SK-N-SH (cell line): ENCODE measurements around the gene CXCL1. TPM values are rescaled to one million over a fixed set of nuclear protein-coding genes. Genes with fewer than 3 reads are reported as not detected.

ENCODE experiments used
- CTCF ChIA-PET: fragments of 300-600, 350-600 bp; formaldehyde crosslinking; extraction: SDS; loops from one replicate; lab custom pipeline; 2021; lab: Yijun Ruan, JAX
- POLR2A ChIA-PET: fragments of 350-600 bp; sonication (Branson Sonifier 250); formaldehyde crosslinking; extraction: SDS; loops from one replicate; lab custom pipeline; 2020; ENCODE audit warnings: antibody characterized with exemption, inconsistent platforms; lab: Yijun Ruan, JAX
- DNase-seq: peaks from one replicate; pipeline ENCODE4 v3.0.0; 2012
- H2AFZ ChIP-seq: fragments of 200-600 bp; sonication (generic); 2 replicates; pipeline ENCODE4 v1.8.1; 2016; ENCODE audit warnings: antibody characterized with exemption, mild to moderate bottlenecking, low read depth
- H3F3A ChIP-seq: fragments of 200-600 bp; sonication (generic); replicated peaks from 2 replicates; pipeline ENCODE3; 2016; ENCODE audit warnings: antibody characterized with exemption, mild to moderate bottlenecking; ENCODE audit not compliant: insufficient read depth
- H3K27ac ChIP-seq, 2 experiments: fragments of 200-500 bp in 1 of 2; fragments of 200-600 bp in 1 of 2; sonication (Bioruptor generic) in 1 of 2; sonication (generic), shearing (Covaris generic) in 1 of 2; 2 replicates each; pipeline versions ENCODE4 v1.5.1 to v1.6.1; 2014 to 2016; ENCODE audit warnings: low read depth in 2 of 2, inconsistent platforms in 1 of 2, low read length in 1 of 2, mild to moderate bottlenecking in 1 of 2, mixed read lengths in 1 of 2
- H3K27me3 ChIP-seq: fragments of 200-600 bp; sonication (generic), shearing (Covaris generic); 2 replicates; pipeline ENCODE4 v1.6.1; 2016; ENCODE audit warnings: mixed run types; ENCODE audit not compliant: insufficient read depth
- H3K36me3 ChIP-seq, 2 experiments: fragments of 200-500 bp in 1 of 2; fragments of 200-600 bp in 1 of 2; sonication (Bioruptor generic) in 1 of 2; sonication (generic) in 1 of 2; replicated peaks in 1 of 2; 2 replicates each; pipeline versions ENCODE3 to v1.5.1; 2014 to 2016; ENCODE audit warnings: low read length in 1 of 2, mild to moderate bottlenecking in 1 of 2; ENCODE audit not compliant: insufficient read depth in 2 of 2, control insufficient read depth in 1 of 2
- H3K4me1 ChIP-seq, 2 experiments: fragments of 200-500 bp in 1 of 2; fragments of 200-600 bp in 1 of 2; sonication (Bioruptor generic) in 1 of 2; sonication (generic), shearing (Covaris generic) in 1 of 2; 2 replicates each; pipeline versions ENCODE4 v1.5.1 to v1.6.1; 2014 to 2016; ENCODE audit warnings: low read depth in 1 of 2, low read length in 1 of 2, mixed run types in 1 of 2; ENCODE audit not compliant: insufficient read depth in 2 of 2, control insufficient read depth in 1 of 2
- H3K4me2 ChIP-seq: fragments of 200-600 bp; sonication (generic), shearing (Covaris generic); 2 replicates; pipeline ENCODE4 v1.6.1; 2017; ENCODE audit warnings: mixed run types
- H3K4me3 ChIP-seq, 2 experiments: fragments of 200-500 bp in 1 of 2; fragments of 200-600 bp in 1 of 2; sonication (Bioruptor generic) in 1 of 2; sonication (generic), shearing (Covaris generic) in 1 of 2; 2 replicates each; pipeline versions ENCODE4 v1.5.1 to v1.8.1; 2014 to 2016; ENCODE audit warnings: low read depth in 2 of 2, inconsistent platforms in 1 of 2, low read length in 1 of 2, mild to moderate bottlenecking in 1 of 2, mixed read lengths in 1 of 2, moderate library complexity in 1 of 2
- H3K79me2 ChIP-seq: fragments of 200-600 bp; sonication (generic); 2 replicates; pipeline ENCODE4 v1.8.1; 2017; ENCODE audit warnings: mild to moderate bottlenecking; ENCODE audit not compliant: insufficient read depth
- H3K9ac ChIP-seq: fragments of 200-600 bp; sonication (generic); 2 replicates; pipeline ENCODE4 v1.6.1; 2017; ENCODE audit warnings: mixed run types
- H3K9me2 ChIP-seq: fragments of 200-600 bp; sonication (generic); 2 replicates; pipeline ENCODE4 v1.6.1; 2017; ENCODE audit warnings: mixed run types
- H3K9me3 ChIP-seq: fragments of 200-600 bp; sonication (generic); 2 replicates; pipeline ENCODE4 v1.6.1; 2017; ENCODE audit warnings: mixed run types, mild to moderate bottlenecking, moderate library complexity
- H4K20me1 ChIP-seq: fragments of 200-600 bp; sonication (generic); 2 replicates; pipeline ENCODE4 v1.6.1; 2017; ENCODE audit warnings: mild to moderate bottlenecking, mixed run types; ENCODE audit not compliant: insufficient read depth
- FOXJ3 ChIP-seq: sonication (generic); formaldehyde crosslinking; IDR thresholded peaks from 2 replicates; pipeline ENCODE4 v1.5.1; 2020; ENCODE audit warnings: mild to moderate bottlenecking, missing genetic modification reagents
- GATA2 ChIP-seq: sonication (generic); formaldehyde crosslinking; IDR thresholded peaks from 2 replicates; pipeline ENCODE4 v1.5.0; 2020; ENCODE audit warnings: mild to moderate bottlenecking, missing genetic modification reagents
- JUND ChIP-seq: IDR thresholded peaks from 2 replicates; pipeline ENCODE4 v1.4.0; 2012
- RAD21 ChIP-seq: IDR thresholded peaks from 2 replicates; pipeline ENCODE4 v1.6.1; 2012; ENCODE audit warnings: mild to moderate bottlenecking, low read length
- RXRA ChIP-seq: IDR thresholded peaks from 2 replicates; pipeline ENCODE4 v1.4.0; 2012; ENCODE audit warnings: low read depth, mild to moderate bottlenecking, borderline replicate concordance
- SIN3A ChIP-seq: IDR thresholded peaks from 2 replicates; pipeline ENCODE4 v1.6.1; 2012; ENCODE audit warnings: low read depth, mild to moderate bottlenecking, low read length, moderate library complexity, borderline replicate concordance
- TCF12 ChIP-seq: IDR thresholded peaks from 2 replicates; pipeline ENCODE4 v1.4.0; 2012
- ZBTB33 ChIP-seq: IDR thresholded peaks from 2 replicates; pipeline ENCODE4 v1.4.0; 2012; ENCODE audit warnings: low read depth, borderline replicate concordance
- WGBS: methylation state at CpG from one replicate; pipeline ENCODE4 v1.1.6; 2017; ENCODE audit warnings: low lambda C conversion rate; 5-methylcytosine and 5-hydroxymethylcytosine counted together
- polyA plus RNA-seq, 3 experiments: library from polyadenylated mRNA; depleted of rRNA; stranded (reverse); fragments of >200 nt; gene quantifications; 2 replicates each; pipeline ENCODE4 v1.2.3, GENCODE V29; 2012
- TF ChIP-seq, protein P1 (sequence below): IDR thresholded peaks from 2 replicates; pipeline ENCODE4 v1.6.1; 2012; ENCODE audit warnings: mild to moderate bottlenecking, low read depth, low read length, moderate library complexity

CXCL1 gene
- polyA plus RNA-seq, 1 of the 3 experiments (the other 2 are of a cell fraction), result 0.12 TPM

DNA sequence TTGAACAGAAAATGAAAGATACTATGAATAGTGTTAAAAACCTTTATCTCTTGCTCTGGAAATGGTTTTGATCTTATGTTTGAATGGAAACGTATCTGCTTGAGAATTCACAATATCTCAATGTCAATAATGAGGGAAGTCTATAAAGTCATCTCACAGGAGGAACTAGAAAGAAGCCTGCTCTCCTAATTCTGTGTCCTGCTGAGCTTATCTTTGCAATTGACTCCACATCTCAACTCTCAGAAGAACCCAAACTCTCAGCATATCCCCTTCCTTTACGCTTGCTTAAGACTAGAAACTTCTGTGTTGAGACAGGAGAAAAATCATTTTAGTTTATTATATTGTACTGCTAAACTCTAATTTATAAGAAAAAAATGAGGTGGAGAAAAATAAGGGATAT, 24.4 kb upstream of the CXCL1 start:
- Histone ChIP-seq H3K4me3 (no peak overlapping the region), H3K27ac (no peak overlapping the region), H3F3A (peaks cover 4% of the 10 kb centered on the region), H3K27me3 (peaks cover 10% of the 10 kb centered on the region; the same call in 1 of the 2 replicates), H3K4me2 (no peak overlapping the region), H3K4me1 (no peaks in the 10 kb centered on the region), H3K36me3 (no peaks in the 10 kb centered on the region), H3K9me2 (0 out of 2 replicates have a peak, but pooled peaks cover 3% of the 10 kb centered on the region), H3K9me3 (no peaks in the 10 kb centered on the region), H2AFZ (no peak overlapping the region), H4K20me1 (no peaks in the 10 kb centered on the region), H3K79me2 (no peaks in the 10 kb centered on the region), H3K9ac (no peak overlapping the region)
- ChIA-PET POLR2A (no interaction called here), CTCF (no interaction called here)
- no peak for DNase-seq
- TF ChIP-seq, protein P1, sequence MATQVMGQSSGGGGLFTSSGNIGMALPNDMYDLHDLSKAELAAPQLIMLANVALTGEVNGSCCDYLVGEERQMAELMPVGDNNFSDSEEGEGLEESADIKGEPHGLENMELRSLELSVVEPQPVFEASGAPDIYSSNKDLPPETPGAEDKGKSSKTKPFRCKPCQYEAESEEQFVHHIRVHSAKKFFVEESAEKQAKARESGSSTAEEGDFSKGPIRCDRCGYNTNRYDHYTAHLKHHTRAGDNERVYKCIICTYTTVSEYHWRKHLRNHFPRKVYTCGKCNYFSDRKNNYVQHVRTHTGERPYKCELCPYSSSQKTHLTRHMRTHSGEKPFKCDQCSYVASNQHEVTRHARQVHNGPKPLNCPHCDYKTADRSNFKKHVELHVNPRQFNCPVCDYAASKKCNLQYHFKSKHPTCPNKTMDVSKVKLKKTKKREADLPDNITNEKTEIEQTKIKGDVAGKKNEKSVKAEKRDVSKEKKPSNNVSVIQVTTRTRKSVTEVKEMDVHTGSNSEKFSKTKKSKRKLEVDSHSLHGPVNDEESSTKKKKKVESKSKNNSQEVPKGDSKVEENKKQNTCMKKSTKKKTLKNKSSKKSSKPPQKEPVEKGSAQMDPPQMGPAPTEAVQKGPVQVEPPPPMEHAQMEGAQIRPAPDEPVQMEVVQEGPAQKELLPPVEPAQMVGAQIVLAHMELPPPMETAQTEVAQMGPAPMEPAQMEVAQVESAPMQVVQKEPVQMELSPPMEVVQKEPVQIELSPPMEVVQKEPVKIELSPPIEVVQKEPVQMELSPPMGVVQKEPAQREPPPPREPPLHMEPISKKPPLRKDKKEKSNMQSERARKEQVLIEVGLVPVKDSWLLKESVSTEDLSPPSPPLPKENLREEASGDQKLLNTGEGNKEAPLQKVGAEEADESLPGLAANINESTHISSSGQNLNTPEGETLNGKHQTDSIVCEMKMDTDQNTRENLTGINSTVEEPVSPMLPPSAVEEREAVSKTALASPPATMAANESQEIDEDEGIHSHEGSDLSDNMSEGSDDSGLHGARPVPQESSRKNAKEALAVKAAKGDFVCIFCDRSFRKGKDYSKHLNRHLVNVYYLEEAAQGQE, result no peak
- TF ChIP-seq FOXJ3 (CRISPR knock-in tag) (no peak), RXRA (no peak), SIN3A (no peak)
- WGBS, result 2% methylated on average over 2 of the region's 2 CpGs

DNA sequence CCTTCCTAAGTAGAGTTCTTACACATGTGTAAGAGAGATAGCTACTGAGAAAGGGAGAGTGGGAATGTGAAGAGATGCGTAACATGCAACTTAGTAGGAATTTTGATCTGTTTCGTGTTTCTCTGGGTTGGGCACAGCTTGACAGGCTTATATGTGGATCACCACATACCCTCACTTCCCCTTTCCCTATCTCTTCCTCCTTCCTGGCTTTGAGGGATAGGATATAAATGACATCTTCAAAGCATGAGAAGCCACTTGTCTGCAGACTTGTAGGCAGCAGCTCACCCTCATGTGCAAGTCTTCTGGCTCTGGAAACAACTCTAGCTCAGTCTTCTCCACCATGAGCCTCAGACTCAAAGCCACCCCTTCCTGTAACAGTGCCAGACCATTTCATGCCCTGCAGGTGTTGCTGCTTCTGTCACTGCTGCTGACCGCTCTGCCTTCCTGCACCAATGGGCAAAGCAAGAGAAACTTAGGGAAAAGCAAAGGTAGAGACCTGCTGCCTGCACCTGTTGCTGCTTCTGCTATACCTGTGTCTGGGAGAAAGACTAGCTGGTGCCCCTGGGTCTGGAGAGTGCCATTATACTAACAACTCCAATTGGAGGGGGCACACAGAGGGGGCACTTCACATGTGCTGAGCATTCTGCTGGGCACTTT, 21.5 kb upstream of the CXCL1 start:
- no peak for DNase-seq
- Histone ChIP-seq H3K4me2 (no peak overlapping the region), H3K79me2 (no peaks in the 10 kb centered on the region), H3K27me3 (peaks cover 10% of the 10 kb centered on the region; the same call in 1 of the 2 replicates), H4K20me1 (no peaks in the 10 kb centered on the region), H3K9me2 (0 out of 2 replicates have a peak, but pooled peaks cover 3% of the 10 kb centered on the region), H3K4me1 (no peaks in the 10 kb centered on the region), H3K36me3 (no peaks in the 10 kb centered on the region), H3K9me3 (no peaks in the 10 kb centered on the region), H3F3A (peaks cover 4% of the 10 kb centered on the region), H2AFZ (no peak overlapping the region), H3K9ac (no peak overlapping the region), H3K27ac (no peak overlapping the region), H3K4me3 (no peak overlapping the region)
- TF ChIP-seq JUND, result no peak
- no peak for TF ChIP-seq ZBTB33
- TF ChIP-seq SIN3A, result no peak
- TF ChIP-seq RAD21, result no peak
- TF ChIP-seq TCF12, result no peak
- TF ChIP-seq GATA2 (CRISPR knock-in tag), result no peak
- CTCF ChIA-PET, result no interaction called here
- WGBS, result 9% methylated on average over 2 of the region's 3 CpGs
- POLR2A ChIA-PET, result no interaction called here
